Uterus (tissue), 2 donors: ENCODE results near the gene ALDH1A1.

Experiments used
- CTCF ChIP-seq, 4 experiments: fragments of 200-600 bp in 2 of 4; fragments of 450-650 bp in 2 of 4; sonication (generic) in 2 of 4; IDR thresholded peaks; one replicate each; pipeline ENCODE4 v1.5.1; 2016 to 2019; ENCODE audit warnings: antibody characterized with exemption in 4 of 4, mild to moderate bottlenecking in 2 of 4, moderate library complexity in 1 of 4
- POLR2A ChIP-seq, 2 donors: fragments of 450-650 bp; IDR thresholded peaks; one replicate each; pipeline ENCODE4 v1.6.1; 2016; ENCODE audit warnings: antibody characterized with exemption in 2 of 2, mild to moderate bottlenecking in 1 of 2, moderate library complexity in 1 of 2

DNA sequence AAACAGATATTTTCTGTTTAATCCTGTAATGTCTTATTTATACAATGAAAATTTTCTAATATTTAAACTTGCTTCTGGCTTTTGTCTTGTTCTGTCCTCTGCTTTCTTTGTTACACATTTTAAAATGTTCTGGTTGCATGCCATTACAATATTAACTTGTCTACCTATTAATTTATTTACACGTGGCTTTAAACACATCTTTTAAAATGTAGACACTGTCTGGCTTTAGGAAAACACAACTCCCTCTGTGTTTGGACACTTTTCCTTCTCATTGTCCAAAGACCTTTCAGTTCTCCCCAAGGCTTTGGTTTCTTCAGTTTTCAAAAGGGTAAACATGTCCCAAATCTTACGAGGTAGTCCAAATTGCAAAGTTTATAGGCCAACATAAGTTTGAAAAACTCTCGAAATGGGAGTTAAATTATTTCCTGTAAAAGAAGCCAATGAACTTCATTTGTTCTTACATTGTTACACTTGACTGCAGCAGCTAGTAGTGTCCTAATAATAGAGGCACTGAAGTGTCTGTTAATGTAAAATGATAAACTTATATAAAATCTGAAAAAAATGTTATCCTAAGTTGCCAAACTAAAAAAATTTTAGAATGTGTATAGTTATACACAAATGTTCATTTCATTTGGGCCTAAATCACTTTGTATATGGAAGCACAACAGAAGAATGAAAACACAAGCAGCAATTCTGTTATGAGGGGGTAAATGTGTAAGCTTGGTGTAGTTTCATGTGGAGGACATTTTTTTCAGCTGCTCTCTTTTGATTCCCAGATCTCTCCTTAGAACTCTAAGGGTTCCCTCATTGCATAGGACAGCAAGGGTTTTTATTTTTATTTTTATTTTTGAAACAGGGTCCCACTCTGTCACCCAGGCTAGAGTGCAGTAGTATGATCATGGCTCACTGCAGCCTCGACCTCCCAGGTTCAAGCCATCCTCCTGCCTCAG, 53.8 kb downstream of the ALDH1A1 start:
- TF ChIP-seq CTCF (IDR thresholded peaks at IDR 0.05), result no peak
- no peak for TF ChIP-seq POLR2A (IDR thresholded peaks at IDR 0.05)
